D721Med (cell line): ENCODE results near the gene RAB4B.
"Not testable (repeated sequence)": the region's sequence is repeated elsewhere in the genome, so short reads cannot be mapped to it uniquely, and the experiment has no call there.

Experiments
- DNase-seq: peaks from one replicate; pipeline ENCODE4 v3.0.0; 2011; ENCODE audit warnings: low spot score; ENCODE audit not compliant: insufficient read length
- FAIRE-seq: peaks from 2 replicates; lab custom pipeline; 2011; peaks lifted over from hg19 to GRCh38; lab: Jason Lieb, UNC
- CTCF ChIP-seq: IDR thresholded peaks from 2 replicates; pipeline ENCODE4 v1.5.1; 2012; ENCODE audit warnings: mild to moderate bottlenecking, control low read depth; ENCODE audit not compliant: insufficient read depth; ENCODE audit errors: missing control alignments

Gene RAB4B

GRCh38 chr19:40762754-40763470 lies 15.1 kb upstream of the RAB4B start:
- DNase-seq (no peak), FAIRE-seq (no peak)
- TF ChIP-seq CTCF, result no peak

GRCh38 chr19:40763526-40763925 lies 14.5 kb upstream of the RAB4B start:
- FAIRE-seq (no peak), DNase-seq (no peak)
- TF ChIP-seq CTCF, result no peak

- DNase-seq (no peak), FAIRE-seq (no peak)
- TF ChIP-seq CTCF, result no peak
These were observed 14.1 kb upstream of the RAB4B start for GRCh38 chr19:40763963-40764362.

- not testable (repeated sequence) for FAIRE-seq, DNase-seq
These were observed 11.7 kb upstream of the RAB4B start for GRCh38 chr19:40766385-40766784.

GRCh38 chr19:40768869-40769268 lies 9.2 kb upstream of the RAB4B start:
- no peak for FAIRE-seq
- no peak for TF ChIP-seq CTCF
- DNase-seq, result no peak

- FAIRE-seq, result not testable (repeated sequence)
These were observed 6.8 kb upstream of the RAB4B start for GRCh38 chr19:40771101-40771862.

GRCh38 chr19:40774916-40775631 lies 3.0 kb upstream of the RAB4B start, which contains the start of gene MIA:
TSS of gene MIA (plus strand) at chr19:40775521. CDS start at chr19:40775543, 22 bp downstream.
- TF ChIP-seq CTCF, result no peak
- no peak for DNase-seq
- no peak for FAIRE-seq

More at GRCh38 chr19:40771101-40771862, 6.8 kb upstream of the RAB4B start:
- not testable (repeated sequence) for DNase-seq
